NCI-H69 (cell line): Measurements from ENCODE around the gene MPI.
A peak's percentile ranks its signal among the peaks of the same experiment; 100 is the strongest.

Experiments
- DNase-seq: peaks from one replicate; lab custom pipeline; 2025; lab: John Stamatoyannopoulos, UW

Gene MPI, protein sequence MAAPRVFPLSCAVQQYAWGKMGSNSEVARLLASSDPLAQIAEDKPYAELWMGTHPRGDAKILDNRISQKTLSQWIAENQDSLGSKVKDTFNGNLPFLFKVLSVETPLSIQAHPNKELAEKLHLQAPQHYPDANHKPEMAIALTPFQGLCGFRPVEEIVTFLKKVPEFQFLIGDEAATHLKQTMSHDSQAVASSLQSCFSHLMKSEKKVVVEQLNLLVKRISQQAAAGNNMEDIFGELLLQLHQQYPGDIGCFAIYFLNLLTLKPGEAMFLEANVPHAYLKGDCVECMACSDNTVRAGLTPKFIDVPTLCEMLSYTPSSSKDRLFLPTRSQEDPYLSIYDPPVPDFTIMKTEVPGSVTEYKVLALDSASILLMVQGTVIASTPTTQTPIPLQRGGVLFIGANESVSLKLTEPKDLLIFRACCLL

DNA sequence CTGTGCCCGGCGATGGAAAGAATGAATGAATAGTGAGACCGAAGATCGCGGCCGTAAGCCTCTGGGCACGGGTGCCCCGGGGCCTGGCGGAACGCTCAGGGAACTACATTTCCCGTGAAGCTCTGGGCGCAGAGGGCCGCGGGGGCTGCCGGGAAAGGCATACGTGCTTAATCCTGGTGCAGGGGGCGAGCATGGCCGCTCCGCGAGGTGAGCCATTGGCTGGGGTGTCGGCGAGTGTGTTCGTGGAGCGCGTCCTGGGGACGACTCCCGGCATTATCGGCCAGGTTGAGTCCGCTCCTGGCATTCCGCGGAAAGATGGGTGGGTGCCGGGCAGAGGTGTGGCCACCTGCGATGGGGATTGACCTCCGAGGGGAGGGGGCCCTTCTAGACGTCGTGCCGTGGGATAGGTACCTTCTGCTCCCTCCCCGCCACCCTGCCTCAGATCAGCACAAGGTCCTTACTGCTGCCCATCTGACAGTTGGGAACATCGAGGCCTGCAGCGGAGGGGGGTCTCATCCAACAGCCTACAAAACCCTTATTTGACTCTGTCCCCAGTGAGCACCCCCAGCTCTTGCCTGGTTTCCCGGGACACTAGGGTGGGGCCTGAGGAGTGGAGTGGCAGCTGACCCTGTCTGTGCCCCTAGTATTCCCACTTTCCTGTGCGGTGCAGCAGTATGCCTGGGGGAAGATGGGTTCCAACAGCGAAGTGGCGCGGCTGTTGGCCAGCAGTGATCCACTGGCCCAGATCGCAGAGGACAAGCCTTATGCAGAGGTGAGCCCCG, at the start of gene MPI:
TSS of gene MPI (plus strand) at position 160 of the 782 bp plus-strand sequence. CDS start at position 192, 32 bp downstream.
- peak; percentile 85 for DNase-seq

DNA sequence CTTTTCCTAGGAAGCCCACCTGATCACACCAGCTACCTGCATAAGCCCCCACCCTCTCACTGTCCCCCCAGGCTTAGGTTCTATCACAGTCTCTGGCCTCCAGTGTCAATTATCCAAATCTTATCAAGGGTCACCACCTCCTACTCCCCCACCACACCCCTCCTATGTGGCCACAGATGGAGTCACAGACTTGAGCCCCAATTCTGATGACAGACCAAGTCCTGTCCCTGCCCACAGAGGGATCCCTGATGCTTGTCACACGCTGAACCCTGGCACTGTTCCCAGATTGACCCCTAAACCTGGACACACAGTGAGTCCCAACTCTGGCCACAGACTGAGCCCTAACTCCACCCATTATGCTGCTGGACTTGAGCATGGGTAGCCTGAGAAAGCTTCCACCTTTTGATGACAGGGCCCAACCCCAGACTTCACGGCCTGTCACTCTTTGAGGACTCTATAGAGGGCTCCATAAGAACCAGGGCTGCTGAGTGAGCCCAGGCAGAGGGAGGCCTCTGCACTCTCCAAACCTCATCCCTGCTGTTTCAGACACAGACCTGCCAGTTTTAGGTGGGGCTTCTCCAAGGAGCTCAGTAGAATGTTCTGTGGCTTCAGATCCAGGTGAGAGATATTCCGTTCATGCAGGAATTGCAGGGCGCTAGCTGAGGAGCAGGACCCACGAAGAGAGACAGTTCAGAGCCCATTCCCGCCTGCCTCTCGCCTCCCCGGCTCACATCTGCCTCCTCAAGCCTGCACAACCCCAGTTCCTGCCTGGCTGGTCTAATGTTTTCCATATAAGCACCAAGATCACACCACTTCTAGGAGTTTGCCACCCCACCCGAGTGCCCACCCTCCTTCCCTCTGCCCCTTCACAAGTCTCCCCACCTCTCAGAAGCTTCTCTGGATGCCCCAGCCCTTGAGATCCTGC, 48.7 kb upstream of the MPI start:
- no peak for DNase-seq

DNA sequence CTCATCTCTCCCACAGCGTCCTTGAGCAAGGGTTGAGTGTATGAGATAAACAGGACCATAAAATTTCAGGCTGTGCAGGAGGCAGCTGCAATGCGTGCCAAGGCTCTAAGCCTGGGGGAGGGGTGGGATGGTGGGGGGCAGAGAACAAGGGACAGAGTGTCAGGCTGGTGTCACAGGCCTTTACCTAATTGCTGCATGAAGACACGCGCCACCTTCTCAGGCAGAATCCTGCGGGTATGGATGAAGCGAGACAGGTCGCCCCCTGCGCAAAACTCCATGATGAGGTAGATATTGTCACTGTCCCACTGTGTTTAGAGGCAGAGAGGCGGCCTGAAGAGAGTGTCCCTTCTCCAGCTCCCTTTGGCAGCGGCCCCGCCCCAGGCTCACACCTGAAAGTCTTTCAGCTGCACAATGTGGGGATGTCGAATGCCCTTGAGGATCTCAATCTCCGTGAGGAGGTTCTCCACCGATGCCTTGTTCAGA, 47.9 kb upstream of the MPI start:
- DNase-seq: no peak

DNA sequence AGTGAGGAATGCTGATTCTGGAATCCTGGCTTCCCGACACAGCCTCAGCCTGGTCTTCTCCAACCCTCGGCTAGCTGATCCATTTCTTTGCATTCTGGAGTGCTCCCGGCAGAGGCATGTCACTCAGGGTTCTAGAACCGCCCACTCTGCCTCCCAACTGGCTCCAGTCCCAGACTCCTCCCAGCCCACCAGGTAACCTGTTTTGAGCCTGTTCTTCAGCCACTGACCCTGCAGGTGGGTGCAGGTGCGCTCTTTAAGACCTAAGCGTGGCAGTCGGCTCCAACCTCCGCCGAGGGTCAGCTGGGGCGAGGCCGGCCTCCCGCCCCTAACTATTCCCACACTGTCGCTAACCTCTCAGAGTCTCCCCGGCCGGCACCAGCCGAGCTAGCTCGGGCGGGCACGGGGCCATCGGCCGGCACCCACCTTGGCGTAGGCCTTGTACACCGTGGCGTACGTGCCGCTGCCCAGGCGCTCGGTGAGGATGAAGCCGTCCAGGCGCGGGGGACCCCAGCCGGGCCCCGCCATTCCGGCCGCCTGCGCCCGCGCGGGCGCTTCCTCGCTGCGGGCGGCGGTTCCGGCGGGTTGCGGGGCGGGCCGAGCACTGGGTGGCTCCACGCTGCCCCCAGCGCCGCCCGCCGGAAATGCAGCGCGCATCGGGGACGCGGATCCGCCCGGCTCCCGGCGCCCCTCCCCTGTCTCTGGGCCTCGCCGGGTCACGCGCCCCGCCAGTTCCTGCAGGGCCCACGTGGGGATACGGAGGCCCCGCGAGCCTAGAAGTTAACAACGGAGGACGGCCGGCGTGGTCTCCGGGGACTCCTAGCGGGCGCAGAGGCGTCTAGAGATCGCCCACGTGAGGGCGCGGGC, 47.0 kb upstream of the MPI start, which contains the start of gene ULK3:
TSS of gene ULK3 (minus strand) at position 576 of the 864 bp plus-strand sequence. CDS start at position 525, 51 bp downstream.
- peak; percentile 90 for DNase-seq

DNA sequence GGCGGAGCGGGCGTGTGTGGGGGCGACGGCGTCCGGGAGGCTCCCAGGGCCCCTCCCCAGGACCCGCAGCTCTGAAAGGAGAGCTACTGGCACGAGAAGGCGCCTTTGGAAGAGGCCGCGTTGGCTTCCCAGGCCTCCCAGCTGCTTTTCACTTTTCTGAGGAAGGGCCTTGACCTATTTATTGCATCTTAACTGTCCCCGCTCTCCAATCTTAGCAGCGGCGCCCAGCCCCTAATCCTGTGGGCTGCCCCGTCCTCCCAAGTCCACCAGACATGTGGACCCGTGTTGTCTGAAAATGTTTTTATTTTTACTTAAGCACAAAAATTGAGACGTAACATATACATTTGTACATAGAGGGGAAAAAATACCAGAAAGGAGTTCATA, 46.4 kb upstream of the MPI start:
- no peak for DNase-seq

DNA sequence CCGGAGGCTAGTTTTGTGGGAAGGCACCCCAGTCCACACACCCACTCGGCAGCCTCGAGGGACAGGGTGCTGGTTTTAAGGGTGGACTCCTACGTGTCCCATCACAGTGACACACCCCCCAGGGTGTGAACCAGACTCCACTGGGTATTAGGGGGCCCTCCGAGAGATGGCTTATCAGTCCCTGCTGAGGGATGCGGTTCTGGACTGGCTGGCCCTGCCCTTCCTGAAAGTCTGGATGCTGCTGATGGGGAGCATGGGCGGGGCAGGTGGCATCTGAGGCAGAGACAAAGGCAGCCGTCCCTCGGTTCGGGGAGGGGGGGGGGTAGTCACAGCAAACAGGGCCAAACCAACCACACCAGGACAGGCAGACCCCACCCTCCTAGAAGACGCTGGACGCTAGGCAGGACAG, 45.9 kb upstream of the MPI start:
- DNase-seq: no peak

DNA sequence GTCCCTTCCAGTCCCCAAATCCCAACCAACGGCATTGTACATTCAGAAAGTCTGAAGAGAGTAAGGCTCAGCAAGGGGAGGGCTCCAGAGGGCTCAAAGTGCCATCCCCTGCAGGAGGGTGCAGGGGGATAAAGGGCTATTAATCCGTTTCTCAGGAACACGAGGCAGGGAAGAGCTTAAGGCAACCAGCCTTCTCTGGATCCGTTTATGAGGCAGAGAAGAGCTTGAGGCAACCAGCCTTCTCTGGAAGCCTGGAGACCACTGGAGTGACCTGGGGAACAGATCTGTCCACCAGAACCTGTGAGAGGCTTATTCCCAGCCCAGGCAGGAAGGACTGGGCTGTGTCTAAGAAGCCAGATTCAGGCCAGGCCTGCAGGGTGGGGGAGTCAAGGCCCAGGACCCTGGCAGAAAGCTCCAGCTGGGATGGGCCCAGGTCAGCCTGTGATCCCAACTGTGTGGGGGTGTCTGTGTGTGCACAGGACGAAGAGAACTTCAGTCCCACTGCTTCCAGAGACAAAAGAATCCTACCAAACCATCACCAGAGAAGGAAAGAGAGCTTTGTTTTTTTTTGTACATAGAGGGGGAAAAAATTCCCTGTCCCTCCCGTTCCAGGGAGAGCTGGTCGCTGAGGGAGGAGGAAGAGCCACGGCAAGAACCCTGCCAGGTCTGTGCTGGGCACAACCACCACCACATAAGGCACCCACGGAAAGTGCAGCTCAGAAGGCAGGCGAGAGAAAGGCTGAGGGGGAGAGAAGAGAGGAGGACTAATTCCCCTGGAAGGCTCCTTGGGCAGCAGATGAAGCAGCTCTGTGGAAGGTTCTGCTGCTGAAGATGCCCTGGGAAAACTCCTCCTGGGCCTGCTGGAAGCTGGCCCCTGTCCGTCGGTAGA, 45.3 kb upstream of the MPI start:
- no peak for DNase-seq

DNA sequence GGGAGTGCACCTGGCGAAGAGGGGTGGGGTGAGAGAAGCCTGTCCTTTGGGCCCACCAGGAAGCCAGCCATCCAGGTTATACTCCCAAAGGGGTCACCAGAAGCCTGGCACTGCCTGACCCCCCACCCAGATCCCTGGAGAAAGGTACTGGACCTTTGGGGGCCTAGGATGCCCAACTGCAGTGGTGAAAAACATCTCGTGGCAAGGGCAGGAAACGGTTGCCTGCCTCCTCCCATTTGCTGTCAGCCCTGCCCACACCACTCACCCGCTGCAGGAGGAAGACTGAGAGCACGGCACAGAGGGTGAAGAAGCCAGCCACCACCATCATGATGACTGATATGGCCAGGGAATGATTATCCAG, 44.7 kb upstream of the MPI start:
- no peak for DNase-seq

DNA sequence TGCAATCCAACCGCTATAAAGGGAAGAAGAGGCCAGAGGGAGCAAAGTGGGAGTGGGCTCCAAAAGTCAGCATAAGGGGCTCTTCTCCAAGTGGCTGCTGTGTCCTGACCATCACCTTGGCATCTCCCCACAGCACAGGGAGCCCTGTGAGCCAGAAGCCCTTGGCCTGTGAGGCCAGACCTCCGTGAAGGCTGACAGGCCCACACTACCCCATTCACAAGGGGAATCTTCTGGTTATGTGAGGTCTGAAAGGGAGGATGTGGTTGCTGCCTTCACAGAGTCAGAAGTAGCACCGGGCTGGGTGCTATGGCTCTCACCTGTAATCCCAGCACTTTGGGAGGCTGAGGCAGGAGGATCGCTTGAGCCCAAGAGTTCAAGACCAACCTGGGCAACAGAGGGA, 44.3 kb upstream of the MPI start:
- no peak for DNase-seq

DNA sequence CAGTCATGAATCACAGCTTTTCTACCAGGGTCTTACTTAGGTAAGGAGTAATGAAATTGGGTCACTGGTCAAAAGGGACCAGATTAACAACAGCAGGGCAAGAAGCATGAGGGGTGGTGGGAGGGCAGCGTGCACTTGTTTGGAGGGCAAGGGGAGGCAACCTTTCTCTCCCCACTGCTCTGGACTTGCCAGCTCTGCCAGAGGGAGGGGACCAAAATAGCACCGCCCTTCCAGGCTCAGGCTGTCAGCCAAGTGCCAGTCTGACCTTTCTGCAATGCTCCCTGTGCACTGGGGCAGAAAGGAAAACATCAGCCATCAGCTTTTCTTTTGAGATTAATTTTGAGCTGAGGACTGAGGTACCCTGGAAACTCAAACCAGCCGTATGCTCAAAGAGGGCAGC, 42.4 kb upstream of the MPI start:
- no peak for DNase-seq

DNA sequence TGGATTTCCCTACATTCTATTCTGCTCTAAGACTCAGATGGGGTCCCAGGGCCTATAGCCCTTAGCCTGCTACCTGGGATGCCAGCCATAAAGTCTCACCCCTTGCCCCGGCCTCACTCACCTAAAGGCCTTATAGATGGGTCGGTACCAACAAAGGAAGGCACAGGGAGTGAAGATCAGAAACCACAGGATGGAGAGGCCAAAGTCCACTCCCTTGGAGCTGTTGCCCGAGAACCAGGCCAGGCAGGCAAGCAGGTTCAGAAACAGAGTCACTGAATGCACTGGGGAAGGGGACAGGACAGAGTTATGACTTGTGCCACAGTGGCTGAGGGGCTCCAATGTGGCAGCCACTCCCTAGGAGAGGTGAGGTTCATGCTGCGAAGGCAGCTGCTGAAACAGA, 39.4 kb upstream of the MPI start:
- DNase-seq: no peak

DNA sequence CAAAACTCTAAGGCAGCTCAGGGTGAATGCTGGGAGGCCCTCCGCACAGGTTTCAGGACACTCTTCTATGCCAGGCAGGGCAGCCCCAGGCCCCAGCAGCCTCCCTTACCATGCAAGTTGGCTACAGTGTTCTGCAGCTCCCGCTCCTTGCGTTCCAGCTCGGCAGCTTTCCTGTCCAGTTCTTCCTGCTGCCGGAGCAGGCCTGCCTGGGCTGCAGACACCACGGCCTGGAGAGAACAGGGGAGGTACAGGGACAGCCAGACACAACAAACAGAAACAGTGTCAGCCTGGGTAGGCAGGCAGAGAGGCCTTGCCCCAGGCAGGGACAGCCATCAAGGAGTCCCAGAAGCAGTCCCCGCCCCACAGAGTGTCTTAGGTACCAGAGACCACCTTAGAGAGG, 37.9 kb upstream of the MPI start:
- DNase-seq: no peak

DNA sequence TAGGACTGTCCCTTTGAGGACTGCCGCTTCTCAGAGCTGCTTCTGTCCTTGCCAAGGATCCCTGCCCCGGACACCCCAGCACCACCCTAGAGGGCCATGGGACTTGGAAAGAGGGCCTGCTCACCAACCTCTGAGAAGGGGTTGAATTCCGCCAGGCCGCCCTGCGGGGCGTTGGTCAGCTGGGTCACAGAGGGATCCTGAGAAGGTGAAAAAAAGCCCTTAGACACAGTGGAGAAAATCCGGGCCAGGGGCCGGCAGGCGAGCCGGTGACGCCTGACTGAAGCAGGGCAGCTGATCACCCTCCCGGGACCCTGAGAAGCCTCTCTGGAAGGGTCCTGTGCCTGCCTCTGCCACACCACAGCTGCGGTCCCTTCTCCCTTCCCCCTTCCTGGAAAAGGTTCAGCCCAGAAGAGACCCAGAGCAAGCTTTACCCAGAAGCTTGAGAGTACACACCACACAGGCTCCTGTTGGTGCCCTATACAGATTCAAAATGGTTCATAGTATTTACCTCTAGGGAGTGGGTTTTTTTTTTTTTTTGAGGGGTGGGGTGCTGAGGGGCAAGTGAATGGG, 35.3 kb upstream of the MPI start:
- DNase-seq: no peak

DNA sequence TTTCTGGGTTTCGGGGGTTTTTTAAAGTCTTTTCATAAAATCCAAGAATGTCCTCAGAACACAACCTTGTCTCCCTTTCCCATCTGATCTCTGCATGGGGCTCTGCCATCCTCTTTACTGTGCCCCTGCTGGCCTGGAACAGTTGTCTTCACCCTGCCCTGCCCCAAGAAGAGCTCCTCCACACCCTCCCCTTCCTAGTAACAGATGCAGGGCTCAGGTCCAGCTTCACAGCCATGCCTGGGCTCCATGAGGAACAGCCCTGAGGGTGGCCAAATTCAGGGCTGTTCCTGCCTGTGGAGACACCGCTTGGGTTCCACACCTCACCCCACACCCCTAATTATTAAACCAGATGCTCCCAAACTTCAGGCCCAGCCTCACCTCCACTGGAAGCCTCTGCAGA, 34.0 kb upstream of the MPI start:
- DNase-seq: no peak

DNA sequence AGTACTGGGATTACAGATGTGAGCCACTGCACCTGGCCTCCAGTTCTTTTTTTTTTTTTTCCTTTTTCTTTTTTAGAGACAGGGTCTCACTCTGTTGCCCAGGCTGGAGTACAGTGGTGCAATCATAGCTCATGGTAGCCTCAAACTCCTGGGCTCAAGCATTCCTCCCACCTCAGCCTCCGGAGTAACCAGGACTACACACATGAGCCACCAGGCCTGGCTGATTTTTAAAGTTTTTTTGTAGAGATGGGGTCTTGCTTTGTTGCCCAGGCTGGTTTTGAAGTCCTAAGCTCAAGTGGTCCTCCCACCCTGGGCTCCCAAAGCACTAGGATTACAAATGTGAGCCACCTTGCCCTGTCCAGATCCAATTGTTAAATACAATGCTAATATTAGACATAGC, 33.3 kb upstream of the MPI start:
- DNase-seq: no peak

DNA sequence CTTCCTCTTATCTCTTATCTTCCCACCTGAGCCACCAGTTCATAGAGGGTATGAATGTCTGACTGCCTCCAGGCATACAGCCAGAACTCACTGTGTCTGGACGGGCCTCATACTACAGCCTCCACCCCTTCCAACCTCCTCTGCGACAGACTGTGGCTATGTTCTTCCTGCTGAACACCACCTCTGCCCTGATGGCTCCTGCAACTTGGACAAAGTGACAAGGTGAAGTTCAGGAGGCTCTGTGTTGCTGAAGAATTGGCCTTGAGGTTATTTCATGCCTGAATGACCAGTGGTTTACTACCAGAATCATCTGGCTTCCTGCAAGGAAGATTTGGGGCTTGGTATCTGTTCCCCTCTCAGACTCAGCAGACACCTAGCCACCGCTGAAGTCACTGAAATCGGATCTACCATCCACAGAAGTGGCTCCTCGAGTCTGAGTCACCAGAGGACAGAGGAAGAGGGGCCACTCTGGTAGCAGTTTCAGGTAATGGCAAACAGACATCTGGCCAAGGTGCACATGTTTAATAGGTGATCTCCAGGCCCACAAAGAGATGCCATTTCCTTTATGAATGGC, 32.7 kb upstream of the MPI start:
- DNase-seq: no peak

DNA sequence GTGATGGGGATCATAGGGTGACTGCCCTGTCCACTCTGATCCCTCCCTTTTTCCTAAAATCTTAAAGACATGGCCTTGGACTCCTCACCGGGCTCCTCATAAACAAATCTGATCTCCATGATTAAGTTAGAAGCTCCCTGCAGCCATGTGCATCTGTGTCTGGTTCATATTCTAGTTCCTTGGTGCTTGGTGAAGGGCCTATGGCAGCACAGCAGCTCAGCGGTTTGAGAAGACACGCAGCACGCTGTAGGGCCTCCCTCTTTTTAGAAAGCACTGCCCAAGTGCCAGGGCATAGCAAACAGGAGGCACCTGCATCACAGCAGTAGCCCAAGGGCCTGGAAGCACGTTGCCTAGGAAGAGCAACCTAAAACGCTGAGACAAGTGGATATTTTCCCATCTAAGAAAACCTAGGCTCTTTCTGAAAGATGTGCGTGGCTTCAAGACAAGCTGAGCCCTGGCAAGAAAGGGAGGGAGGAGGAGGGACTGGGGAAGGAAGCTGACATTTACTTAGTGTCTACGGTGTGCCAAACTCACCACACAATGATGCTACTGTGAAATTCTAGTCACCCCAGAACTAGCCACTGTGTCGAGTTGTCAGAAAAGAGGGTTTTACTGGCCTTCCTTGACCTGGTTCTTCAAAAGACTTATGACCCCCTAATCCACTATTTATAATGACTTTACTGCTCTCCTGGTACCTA, 32.0 kb upstream of the MPI start:
- no peak for DNase-seq

DNA sequence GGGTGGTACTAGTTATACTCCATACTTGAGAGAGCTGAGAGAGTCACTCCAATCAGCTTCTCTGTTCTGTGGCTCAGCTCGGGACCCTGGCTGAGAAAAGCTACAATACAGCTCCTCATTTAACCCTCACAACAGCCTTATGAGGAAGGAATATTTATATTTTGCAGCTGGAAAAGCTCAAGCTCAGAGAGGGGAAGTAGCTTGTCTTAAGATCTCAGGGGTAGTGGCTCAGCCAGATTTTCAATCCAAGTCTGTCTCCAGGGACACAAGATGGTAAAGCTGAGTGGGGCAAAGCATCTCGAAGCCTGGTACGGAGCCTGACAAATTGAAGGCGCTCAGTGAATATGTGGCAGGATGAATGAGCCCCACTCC, 31.5 kb upstream of the MPI start:
- no peak for DNase-seq
